Activated naive CD4-positive, alpha-beta T cell treated with anti-CD3 and anti-CD28 coated beads, Interleukin-2, amount 50 U/mL, for 72 hours (primary cell): ENCODE results near the gene LBH. TPM values are rescaled to one million over a fixed set of nuclear protein-coding genes. Genes with fewer than 3 reads are reported as not detected.
"Not testable (repeated sequence)": the region's sequence is repeated elsewhere in the genome, so short reads cannot be mapped to it uniquely, and the experiment has no call there.

ENCODE experiments used
- ATAC-seq, 2 donors: fragments of 150-1000 bp; cut with Tn5 transposase; 2 replicates each; pipeline ENCODE4 v1.10.0; 2021; ENCODE audit warnings: mild to moderate bottlenecking in 2 of 2, moderate library complexity in 2 of 2
- DNase-seq, 2 donors: peaks; one replicate each; pipeline ENCODE4 v3.0.0; 2021 to 2022; ENCODE audit warnings: low spot score in 2 of 2
- H3K27ac Mint-ChIP-seq, 2 donors: one replicate each; pipeline ENCODE4 v1.8.0; 2022; ENCODE audit warnings: mild to moderate bottlenecking in 2 of 2, mixed read lengths in 2 of 2
- H3K36me3 Mint-ChIP-seq, 2 donors: one replicate each; pipeline ENCODE4 v1.8.0; 2022; ENCODE audit warnings: mixed read lengths in 2 of 2
- H3K9me3 Mint-ChIP-seq, 2 donors: one replicate each; pipeline ENCODE4 v1.8.0; 2022; ENCODE audit warnings: mixed read lengths in 2 of 2
- total RNA-seq, 2 donors: library from RNA; stranded (reverse); gene quantifications; one replicate each; pipeline ENCODE4 v1.2.3, GENCODE V29; 2022

The LBH gene
- total RNA-seq, 2 donors from 2014 or later, result 67.0 to 88.2 TPM

DNA sequence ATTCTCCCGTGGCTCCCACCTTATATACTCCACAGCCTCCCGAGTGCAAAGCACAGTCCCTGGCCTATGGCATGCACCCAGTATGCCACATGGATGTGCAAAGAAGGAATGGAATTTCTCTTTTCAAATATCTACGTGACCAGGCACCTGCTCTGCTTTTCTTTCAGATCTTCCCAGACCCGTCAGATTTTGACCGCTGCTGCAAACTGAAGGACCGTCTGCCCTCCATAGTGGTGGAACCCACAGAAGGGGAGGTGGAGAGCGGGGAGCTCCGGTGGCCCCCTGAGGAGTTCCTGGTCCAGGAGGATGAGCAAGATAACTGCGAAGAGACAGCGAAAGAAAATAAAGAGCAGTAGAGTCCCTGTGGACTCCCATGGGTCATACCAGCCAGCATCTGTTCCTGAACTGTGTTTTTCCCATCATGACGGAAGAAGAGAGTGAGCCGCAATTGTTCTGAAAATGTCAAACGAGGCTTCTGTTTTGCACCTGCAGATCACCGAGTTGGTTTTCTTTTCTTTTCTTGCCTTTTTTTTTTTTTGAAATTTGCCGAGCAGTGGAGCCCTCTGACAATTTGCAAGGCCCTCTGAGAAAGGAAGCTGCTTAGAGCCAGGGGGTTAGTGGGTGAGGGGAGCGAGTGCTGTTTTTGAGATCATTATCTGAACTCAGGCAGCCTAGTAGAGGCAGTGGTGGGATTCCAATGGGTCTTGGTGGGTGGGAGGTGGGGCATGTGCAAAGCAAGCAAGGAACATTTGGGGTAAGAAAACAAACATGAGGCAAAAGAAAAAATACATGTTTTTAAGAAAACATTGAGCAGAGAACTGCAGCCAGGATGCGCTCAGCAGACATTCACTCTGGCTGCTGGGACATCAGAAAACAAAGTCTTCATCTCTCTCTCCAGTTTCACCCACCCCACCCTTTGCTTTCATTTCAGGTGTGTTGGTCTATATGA, 26.2 kb downstream of the LBH start:
- H3K27ac Mint-ChIP-seq, result peak overlapping the region; percentile 59 to 75
- no peak for DNase-seq
- peak in 1 of 2 donors; percentile 21 for ATAC-seq
- H3K36me3 Mint-ChIP-seq, result peaks cover 49 to 75% of the 10 kb centered on the region in 2 donors
- H3K9me3 Mint-ChIP-seq, result peaks cover 13 to 18% of the 10 kb centered on the region in 2 donors

DNA sequence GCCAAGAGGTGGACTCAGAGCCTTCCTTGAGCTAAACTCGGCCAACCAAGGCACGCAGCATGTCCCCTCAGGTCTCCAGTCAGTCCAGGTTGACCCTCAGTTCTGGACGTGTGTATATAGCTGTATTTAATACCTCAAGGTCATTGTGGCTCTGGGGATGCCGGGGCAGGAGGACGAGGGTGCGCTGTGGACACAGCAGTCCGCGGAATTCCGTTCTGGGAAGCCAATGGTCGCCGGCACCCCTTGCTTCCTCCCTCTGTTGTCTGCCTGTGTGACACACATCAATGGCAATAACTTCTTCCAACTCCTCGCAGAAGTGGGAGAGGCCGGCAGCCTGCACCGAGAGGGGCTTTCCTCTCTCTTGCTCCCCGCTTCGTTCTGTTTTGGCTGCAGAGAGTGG, 27.7 kb downstream of the LBH start:
- no peak for DNase-seq

DNA sequence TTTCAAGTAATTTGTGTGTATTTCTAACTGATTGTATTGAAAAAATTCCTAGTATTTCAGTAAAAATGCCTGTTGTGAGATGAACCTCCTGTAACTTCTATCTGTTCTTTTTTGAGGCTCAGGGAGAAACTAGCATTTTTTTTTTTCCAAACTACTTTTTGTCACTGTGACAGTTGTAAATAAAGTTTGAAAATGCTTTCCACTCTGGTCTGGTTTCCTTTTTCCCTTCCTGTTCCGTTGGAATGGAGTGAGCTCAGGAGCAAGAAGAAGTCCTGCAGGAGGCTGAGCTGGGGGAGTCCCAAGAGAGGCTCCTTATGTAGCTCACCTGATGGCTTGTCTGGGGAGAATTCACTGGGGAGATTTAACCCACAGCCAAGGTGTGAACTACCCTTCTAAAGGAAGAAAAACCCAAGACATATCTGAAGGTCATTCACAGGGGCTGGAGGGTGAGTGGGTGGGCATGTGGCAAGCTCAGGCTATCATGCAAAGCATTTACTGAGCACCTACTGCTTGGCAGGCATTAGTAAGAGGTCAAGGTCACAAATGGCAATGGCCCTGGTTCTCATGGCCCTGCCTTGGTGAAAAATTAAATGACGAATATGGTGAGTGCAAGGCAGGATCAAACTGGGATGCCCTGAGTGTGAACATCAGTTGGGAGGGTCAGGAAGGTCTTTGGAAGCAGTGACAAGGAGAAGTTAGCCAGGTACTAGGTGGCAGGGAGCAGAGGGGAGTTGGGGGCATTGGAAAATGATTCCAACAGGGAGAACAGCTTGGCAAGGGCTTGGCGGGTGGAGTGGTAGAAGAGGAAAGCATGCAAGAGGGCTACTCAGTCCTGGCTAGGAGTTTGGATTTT, 28.7 kb downstream of the LBH start:
- Mint-ChIP-seq H3K9me3 (peaks cover 17 to 27% of the 10 kb centered on the region in 2 donors), H3K27ac (peak overlapping the region; percentile 56 to 86), H3K36me3 (peaks cover 56 to 92% of the 10 kb centered on the region in 2 donors)
- DNase-seq (no peak), ATAC-seq (peak in 1 of 2 donors; percentile 24)

More for the DNA sequence above, 27.7 kb downstream of the LBH start:
- ATAC-seq, result no peak
- H3K9me3 Mint-ChIP-seq, result peaks cover 17 to 24% of the 10 kb centered on the region in 2 donors
- peaks cover 56 to 84% of the 10 kb centered on the region in 2 donors for H3K36me3 Mint-ChIP-seq
- peak overlapping the region in 1 of 2 donors; percentile 24 for H3K27ac Mint-ChIP-seq

DNA sequence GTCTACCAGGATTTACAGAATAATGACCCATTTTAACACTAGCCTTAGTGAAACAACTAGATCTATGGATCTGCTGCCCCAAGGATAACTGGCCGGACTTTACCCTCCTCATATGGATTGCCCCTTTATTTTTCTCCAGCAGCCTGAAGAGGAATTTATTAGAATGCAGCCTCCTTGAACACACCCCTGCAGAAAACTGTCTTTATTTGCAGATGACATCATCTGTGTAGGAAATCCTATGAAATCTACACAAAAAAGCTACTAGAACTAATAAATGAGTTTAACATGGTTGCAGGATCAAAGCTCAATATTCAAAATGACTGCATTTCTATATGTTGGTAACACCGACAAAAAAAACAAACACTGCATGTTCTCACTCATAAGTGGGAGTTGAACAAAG, 29.6 kb downstream of the LBH start:
- H3K36me3 Mint-ChIP-seq, result peaks cover 51 to 85% of the 10 kb centered on the region in 2 donors

DNA sequence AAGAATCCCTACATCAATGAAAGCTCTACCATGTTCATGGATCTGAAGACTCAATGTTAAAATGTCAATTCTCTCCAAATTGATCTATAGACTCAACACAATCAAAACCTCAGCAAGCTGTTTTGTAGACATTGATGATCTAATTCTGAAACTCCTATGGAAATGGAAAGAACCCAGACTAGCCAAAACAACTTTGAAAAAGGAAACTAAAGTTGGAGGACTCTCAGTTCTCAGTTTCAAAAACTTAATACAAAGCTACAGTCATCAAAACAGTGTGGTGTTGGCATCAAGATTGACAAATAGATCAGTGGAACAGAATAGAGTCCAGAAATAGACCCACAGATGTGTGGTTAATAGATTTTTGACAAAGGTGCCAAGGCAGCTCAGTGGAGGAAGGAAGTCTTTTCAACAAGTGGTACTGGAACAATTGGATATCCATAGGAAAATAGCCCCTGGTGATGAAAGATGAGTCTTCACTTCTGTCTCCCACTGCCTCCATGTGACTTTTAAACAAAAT, 30.4 kb downstream of the LBH start:
- peak; percentile 77 to 85 for ATAC-seq
- DNase-seq, result no peak
- H3K9me3 Mint-ChIP-seq, result peaks cover 17 to 27% of the 10 kb centered on the region in 2 donors
- H3K36me3 Mint-ChIP-seq, result peaks cover 49 to 80% of the 10 kb centered on the region in 2 donors
- H3K27ac Mint-ChIP-seq, result peak overlapping the region; percentile 69 to 95

More for the DNA sequence above, 29.6 kb downstream of the LBH start:
- peaks cover 17 to 27% of the 10 kb centered on the region in 2 donors for H3K9me3 Mint-ChIP-seq
- DNase-seq (no peak), ATAC-seq (no peak)
- peak overlapping the region; percentile 5 to 56 for H3K27ac Mint-ChIP-seq

DNA sequence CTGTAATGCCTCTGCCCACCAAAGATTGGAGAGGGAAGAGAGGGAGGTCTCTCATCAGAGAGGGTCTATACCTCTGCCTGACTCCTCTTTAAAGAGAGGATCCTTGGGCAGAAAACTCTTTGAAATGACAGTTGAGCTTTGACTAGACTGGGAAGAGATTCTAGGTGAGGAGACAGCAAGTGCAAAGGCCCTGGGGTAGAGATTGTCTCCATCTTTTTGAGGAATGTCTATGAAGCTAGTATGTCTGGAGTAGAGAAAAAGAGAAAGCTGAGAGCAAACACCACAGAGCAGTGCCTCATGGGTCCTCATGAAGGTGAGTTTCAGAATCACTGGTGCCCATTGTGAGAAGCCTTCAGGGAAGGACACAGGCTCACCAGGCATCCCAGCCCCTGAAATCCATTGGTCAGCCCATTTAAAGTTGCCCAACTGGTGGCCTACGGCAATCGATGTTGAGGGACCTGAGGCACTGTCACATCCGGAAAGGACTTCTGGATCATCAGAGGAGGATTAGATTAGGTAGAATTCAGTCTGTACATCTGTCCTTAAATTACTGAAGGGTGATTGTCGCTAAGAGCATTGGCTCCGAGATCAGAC, 31.5 kb downstream of the LBH start:
- ATAC-seq (no peak), DNase-seq (no peak)
- H3K9me3 Mint-ChIP-seq, result peaks cover 17 to 27% of the 10 kb centered on the region in 2 donors
- H3K27ac Mint-ChIP-seq, result peak overlapping the region; percentile 69 to 95
- H3K36me3 Mint-ChIP-seq, result peaks cover 42 to 72% of the 10 kb centered on the region in 2 donors

DNA sequence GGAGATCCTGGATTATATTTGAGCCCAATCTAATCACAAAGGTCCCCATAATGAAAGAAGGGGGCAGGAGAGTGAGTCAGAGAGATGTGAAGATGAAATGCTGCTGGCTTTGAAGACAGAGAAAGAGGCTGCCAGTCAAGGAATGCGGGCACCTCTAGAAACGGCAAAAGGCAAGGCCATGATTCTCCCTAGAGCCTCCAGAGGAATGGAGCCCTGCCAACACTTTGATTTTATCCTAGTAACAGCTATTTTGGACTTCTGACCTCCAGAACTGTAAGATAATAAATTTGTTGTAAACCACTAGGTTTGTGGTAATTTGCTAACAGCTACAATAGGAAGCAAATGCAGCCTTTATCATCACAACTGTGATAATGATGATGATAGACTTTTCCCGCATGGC, 32.9 kb downstream of the LBH start:
- peaks cover 17 to 30% of the 10 kb centered on the region in 2 donors for H3K9me3 Mint-ChIP-seq
- H3K27ac Mint-ChIP-seq, result no peak overlapping the region
- ATAC-seq, result no peak
- DNase-seq, result no peak
- peaks cover 30 to 63% of the 10 kb centered on the region in 2 donors for H3K36me3 Mint-ChIP-seq

DNA sequence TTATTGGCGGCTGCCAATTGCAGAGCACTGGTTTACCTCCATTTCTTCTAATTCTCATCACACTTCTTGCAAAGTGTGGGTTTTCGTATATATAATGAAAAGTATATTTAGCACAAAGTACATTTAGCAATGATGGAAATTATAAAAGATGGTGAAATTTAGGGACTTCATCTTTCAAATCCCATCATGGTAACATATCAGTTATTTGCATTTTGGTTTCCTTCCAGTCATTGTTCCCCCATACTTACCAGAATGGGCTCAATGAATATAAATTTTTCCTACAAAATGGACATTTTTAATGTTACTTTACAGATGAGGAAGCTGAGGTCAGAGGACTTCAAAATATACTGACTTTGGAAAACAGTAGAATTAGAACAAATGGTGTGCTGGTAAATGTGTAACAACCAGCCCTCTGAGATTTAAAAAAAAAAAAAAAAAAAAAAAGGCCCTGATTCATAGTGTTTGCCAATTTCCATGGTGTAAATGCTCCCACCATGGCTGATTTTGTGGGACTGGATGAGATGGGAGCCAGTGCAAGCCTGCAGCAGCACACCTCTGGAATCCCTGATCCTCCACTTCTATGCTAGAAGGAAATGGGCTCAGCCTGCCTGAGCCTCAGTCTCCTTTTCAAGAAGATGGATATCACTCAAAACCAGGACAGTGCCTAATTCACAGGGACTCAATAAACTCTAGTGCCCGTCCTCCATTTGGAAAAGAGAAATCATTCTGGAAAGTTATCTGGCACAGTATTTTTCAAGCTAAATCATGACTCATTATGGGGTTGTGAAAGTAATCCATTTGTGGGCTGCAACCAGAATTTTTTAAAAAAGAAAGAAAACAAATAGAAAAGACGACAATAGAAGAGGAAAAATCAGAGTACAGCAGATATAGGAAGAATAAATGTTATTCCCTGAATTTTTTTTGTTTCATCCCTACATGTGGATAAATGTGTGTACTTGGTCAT, 34.0 kb downstream of the LBH start:
- H3K27ac Mint-ChIP-seq, result peak overlapping the region; percentile 75 to 79
- peaks cover 20 to 57% of the 10 kb centered on the region in 2 donors for H3K36me3 Mint-ChIP-seq
- peaks cover 15 to 30% of the 10 kb centered on the region in 2 donors for H3K9me3 Mint-ChIP-seq
- no peak for DNase-seq
- ATAC-seq, result no peak

DNA sequence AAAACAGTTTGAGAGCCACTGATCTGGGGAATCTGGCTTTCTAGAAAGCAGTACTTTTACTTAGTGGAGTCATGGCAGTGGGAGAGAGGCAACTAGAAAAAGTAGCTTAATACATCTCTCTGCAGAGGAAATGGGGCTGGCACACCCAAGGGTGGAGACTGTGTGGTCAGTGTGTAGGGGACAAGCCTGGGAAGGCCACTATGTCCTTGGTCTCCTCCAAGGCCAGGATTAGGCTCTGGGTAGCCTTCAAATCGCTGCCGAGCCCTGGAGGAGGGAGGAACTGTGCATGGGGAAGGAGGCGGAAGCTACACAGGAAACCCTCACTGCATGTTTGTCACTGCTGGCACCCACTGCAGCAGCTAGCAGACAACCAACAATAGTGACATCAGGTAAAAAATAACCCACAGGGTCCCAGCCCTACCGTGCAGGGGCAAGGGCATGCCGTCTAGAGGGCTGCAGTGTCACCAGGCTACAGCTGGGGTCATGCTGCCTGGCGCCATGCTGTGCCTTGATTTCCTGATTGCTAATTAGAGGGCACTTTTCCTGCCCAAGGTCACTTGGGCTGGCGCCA, 34.8 kb downstream of the LBH start:
- Mint-ChIP-seq H3K36me3 (peaks cover 17 to 52% of the 10 kb centered on the region in 2 donors), H3K27ac (peak overlapping the region; percentile 75 to 79), H3K9me3 (peaks cover 13 to 27% of the 10 kb centered on the region in 2 donors)
- DNase-seq (peak in 1 of 2 donors; percentile 41), ATAC-seq (peak; percentile 12 to 46)

DNA sequence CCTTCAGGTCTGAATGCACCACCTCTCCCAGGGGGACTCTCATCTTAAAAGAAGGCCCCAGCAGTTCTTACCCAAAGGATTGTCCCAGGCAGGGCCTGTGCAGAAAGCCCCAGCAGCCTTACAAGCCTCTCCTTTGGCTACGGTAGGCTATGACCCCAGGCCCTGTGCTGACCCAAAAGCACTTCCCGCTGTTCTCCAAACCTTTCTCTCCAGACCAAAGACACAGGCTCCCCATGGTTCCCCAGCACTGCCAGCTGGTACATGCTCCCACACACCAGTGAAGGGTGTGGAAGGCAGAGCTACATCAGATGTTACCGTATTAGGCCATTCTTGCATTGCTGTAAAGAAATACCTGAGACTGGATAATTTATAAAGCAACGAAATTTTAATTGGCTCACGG, 35.4 kb downstream of the LBH start:
- ATAC-seq (no peak), DNase-seq (no peak)
- peaks cover 12 to 26% of the 10 kb centered on the region in 2 donors for H3K9me3 Mint-ChIP-seq
- peak overlapping the region; percentile 75 to 79 for H3K27ac Mint-ChIP-seq
- H3K36me3 Mint-ChIP-seq, result peaks cover 15 to 52% of the 10 kb centered on the region in 2 donors

DNA sequence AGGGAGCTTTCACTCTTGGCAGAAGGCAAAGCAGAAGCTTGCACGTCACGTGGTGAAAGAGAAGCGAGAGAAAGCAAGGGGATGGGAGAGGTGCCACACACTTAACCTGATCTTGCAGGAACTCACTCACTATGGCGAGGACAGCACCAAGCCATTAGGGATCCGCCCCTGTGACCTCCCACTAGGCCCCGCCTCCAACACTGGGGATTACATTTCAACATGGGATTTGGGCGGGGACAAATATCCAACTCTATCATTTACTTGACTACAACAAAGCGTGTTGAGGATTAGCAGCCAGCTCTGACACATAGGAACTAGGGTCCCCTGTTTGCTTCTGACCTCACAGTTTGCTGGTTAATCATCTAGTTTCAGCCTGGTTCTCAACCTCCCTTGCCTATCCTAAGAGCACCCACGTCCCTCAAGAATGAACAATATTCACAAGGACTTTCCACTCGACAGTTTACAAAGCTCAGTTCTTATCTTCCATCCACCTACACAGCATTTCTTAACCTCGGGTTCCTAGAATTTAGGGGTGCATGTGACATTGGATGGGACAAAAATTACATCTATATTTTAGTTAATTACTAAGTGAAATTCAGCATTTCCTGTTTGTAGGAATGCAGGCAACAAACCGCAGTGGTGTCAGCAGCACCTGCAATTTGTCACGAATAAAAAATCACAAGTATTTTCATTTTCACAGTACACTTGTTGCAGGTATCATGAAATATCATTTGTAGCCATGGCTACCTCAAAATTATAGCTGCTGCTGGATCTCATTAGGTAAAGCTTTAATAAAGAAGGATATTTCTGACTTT, 36.0 kb downstream of the LBH start:
- H3K36me3 Mint-ChIP-seq, result peaks cover 9 to 49% of the 10 kb centered on the region in 2 donors
- ATAC-seq (peak; percentile 74 to 88), DNase-seq (peak in 1 of 2 donors; percentile 48)
- H3K27ac Mint-ChIP-seq, result peak overlapping the region; percentile 75 to 85
- H3K9me3 Mint-ChIP-seq, result peaks cover 6 to 19% of the 10 kb centered on the region in 2 donors

DNA sequence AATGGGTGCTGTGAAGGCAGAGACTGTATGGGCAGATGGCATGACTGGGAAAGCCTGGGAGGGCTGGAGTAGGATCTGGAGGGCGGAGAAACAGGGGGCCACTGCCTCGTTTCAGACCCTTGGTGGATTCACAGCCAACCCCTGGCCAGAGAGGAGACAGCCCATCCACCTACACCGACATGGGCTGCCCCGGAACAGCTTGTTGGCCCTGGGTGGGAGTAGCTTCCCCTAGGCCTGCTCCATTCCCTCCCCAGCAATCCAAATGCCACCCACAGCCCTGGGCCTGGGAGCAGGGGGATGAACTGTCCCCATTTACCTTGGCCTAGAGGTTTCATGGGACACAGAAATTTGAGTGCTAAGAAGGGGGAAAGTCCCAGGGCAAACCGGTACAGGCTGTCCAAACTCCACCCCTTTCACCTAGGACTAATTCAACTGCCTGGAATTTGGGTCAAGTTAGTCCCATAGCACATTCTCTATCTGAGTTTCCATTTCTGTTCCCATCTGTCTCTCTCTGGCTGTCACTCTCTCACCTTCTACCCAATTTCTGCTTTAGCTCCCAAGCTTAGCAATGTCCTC, 37.0 kb downstream of the LBH start:
- Mint-ChIP-seq H3K27ac (peak overlapping the region in 1 of 2 donors; percentile 85), H3K9me3 (peaks cover 0 to 13% of the 10 kb centered on the region in 2 donors), H3K36me3 (peaks cover 0 to 41% of the 10 kb centered on the region in 2 donors)
- DNase-seq (no peak), ATAC-seq (no peak)

DNA sequence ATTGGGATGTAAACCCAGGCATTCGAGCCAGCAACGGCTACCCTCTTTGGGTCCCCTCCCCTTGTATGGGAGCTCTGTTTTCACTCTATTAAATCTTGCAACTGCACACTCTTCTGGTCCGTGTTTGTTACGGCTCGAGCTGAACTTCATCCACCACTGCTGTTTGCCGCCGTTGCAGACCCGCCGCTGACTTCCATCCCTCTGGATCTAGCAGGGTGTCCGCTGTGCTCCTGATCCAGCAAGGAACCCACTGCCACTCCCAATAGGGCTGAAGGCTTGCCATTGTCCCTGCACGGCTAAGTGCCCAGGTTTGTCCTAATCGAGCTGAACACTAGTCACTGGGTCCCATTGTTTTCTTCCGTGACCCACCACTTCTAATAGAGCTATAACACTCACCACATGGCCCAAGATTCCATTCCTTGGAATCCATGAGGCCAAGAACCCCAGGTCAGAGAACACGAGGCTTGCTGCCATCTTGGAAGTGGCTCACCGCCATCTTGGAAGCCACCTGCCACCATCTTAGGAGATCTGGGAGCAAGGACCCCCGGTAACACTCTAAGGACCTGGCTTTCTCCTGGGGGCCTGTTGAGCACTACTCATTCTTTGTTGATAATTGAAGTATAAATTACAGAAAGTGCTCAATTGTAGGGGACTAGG, 37.9 kb downstream of the LBH start:
- not testable (repeated sequence) for DNase-seq, H3K9me3 Mint-ChIP-seq, ATAC-seq
- peak overlapping the region in 1 of 2 donors; percentile 65 for H3K27ac Mint-ChIP-seq
- peaks cover 0 to 42% of the 10 kb centered on the region in 2 donors for H3K36me3 Mint-ChIP-seq
